GM21576 (cell line): Measurements from ENCODE around the gene CDH4.

Experiments
- ATAC-seq: cut with Tn5 transposase; IDR thresholded peaks from one replicate; pipeline ENCODE4 v1.9.1; 2021; ENCODE audit warnings: mild to moderate bottlenecking, moderate library complexity; ENCODE audit not compliant: unreplicated experiment

The CDH4 gene

DNA sequence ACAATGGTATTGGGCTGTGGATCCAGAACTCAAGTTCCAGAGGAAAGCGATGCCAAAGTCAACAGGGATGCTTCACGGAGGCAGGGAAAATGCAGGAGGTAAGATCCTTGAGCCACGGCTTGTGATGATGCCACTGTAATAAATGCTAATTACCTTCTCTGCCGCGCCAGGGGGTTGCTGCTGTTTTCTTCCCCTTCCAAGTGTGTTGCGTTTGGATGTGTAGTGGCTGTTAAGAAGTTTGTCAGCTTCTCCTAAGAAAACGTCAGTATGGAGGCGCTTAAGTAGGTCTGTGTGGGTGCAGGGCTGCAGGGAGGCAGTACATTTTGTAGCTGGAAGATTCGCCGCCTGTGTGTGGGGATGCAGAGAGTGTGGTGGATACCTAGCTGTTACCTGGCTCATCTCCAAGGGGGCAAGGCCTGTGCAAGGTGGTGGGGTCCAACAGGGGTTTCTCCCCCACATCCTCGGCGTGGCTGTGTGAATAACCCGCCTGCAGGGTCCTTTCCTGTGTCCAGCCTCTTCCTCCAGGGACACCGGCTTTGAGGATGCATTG, 318.7 kb downstream of the CDH4 start:
- ATAC-seq = no peak

DNA sequence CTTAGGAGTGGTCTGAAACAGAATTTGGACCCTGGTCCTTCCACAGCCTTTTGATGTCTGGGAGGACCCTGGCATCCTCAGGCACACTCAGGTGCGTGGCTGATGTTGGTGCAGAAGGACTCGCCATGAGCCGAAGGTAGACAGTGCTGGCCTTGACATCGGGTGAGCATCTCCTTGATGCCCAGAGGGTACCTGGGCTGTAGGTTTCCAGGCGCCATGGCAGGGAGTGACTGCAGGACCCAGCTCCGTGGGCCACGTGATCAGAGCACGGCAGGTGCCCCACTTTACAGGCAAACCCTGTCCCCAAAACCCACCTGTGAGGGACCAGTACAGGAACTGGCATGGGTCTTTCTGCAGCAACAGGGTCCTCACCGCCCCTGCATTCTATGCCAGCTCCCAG, 319.2 kb downstream of the CDH4 start:
- ATAC-seq = no peak

DNA sequence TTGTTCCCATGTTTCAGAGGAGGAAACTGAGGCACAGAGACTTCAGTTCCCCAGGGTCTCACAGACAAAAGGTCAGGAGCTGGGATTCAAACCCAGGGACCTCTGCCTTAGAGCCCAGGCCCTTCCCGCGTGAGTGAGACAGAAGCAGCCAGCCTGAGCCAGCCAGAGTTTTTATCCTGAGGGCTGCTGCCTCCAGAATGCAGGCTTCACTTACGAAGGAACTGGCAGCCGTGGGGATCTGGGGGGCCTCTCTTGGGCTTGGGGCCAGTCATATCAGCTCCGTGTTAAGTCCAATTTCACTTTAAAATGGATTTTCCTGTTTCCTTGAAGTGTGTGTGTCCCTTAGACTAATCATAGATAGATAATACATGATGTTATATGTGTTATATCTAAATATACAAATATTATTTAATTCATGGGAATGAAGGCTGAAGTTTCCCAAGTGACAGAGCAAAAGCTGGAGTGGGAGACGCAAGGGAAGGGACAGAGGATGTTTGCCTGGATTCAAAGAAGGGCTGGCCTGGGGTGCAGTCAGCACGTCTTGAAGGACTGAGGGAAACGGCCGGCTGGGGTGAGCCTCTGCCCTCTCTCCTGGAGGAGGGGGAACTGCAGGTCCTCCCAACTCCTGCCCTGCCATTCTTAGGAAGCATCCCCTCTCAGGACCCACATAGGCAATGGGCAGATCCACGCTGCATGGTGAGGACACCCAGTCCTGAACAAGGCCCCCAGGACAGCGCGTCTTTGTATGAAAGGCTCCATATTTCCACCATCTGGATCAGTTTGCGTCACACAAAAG, 320.1 kb downstream of the CDH4 start:
- no peak for ATAC-seq

DNA sequence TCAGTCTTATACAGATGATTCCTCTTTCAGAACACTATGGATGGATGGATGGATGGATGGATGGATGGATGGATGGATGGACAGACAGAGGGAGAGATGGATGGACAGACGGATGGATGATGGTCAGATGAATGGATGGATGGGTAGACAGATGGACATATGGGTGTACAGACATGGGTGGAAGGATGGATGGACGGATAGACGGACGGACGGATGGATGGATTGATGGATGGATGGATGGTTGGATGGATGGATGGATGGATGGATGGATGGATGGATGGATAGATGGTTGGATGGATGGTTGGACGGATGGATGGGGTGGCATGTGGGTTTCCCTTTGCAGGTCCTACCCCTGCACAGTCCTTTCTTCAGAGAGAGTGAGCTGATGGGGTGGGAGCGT, 320.7 kb downstream of the CDH4 start:
- no peak for ATAC-seq

DNA sequence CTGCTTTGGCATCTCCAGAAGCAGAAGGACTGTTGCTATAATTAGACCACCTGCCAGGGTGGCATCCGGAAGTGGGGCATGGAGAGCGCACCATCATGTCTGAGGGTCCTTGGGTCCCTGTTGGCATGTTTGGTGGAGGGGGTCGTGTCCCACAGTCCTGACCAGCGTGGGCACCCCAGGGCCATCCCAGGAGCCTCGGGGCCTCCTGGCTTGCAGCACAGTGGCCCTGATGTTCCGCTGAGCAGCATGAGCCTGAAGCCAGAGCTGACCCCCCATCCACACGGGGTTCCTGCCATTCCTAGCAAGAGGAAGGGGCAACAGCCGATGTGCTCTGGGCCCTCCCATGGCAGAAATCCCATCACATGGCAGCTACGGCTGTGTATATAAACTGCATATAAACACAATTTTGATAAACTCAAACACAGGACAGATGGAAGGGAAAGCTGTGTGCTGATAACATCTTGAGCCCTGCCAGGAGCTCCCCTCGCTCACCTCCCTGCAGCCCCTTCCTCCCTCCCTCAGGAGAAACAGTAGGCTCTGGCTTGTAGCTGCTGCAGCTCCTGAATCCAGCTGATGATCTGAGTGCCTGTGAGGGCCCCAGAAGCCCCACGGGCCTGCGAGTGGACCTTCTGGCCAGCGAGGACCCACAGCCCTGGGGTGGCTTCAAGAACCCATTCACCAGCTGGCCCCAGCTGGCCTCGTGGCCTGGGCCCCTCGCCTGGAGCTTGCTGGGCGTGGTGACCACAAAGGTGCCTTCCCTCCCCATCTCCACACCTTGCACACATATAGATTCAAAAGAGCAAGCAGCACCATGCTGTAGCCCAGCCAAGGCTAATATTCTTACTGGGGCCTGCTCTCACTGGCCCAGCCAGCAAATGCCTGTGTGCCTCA, 321.6 kb downstream of the CDH4 start:
- ATAC-seq = no peak

DNA sequence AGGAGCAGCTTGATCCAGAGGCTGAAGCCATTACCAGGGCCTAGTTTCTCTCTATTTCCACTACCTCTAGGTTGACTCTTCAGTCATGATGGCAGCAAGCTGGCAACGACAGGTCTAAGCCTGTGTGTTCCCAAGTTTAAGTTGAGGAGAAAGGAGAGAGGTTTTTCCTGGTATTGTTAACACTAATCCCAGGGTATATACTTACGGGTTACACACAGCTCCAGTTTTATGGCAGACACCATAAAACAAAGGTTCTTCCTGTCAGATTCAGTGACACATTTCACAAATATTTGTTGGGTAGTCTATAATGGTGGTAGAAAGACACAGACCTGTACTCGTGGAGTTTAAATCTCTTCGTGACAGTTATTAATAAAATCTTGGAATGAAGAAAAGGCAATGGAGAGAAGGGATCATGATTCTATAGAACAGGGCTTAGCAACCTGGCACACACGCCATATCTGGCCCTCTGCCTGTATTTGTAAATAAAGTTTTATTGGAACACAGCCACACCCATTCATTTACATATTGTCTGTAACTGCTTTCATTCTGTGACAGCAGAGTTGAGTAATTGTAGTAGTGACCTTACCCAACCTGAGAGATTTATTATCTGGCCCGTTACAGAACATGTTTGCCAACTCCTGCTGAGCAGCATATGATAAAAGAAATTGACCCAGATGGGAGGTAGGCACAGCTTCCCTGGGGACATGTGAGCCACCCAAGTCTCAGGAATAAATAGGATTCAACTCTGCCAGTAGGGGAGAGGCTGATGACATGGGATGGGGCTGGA, 323.3 kb downstream of the CDH4 start:
- no peak for ATAC-seq

DNA sequence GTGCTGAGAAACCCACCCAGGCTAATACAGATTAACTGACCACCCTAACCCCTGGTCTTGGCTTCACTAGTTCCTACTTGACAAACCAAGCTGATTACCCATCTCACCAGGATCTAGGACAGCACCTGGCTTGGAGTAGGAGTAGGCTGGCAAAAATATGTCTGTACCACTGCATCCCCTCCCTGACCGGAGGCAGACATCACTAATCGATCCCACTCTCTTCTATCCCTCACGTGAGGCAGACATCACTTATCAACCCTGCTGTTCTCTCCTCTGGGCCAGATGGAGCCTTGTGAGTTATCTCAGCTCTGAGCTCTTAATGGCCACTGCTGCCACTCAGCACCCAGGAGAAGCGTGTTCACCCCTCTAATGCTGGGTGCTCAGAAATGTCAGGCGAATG, 324.3 kb downstream of the CDH4 start:
- no peak for ATAC-seq

DNA sequence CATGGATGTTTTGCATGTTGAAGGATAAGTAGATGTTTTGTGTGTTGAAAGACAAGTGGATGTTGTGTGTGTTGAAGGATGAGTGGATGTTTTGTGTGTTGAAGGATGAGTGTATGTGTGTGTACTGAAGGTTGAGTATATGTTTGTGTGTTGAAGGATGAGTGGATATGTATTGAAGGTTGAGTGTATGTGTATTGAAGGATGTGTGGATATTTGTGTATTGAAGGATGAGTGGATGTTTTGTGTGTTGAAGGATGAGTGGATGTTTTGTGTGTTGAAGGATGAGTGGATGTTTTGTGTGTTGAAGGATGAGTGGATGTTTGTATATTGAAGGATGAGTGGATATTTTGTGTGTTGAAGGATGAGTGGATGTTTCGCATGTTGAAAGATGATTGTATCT, 325.0 kb downstream of the CDH4 start:
- ATAC-seq = no peak

DNA sequence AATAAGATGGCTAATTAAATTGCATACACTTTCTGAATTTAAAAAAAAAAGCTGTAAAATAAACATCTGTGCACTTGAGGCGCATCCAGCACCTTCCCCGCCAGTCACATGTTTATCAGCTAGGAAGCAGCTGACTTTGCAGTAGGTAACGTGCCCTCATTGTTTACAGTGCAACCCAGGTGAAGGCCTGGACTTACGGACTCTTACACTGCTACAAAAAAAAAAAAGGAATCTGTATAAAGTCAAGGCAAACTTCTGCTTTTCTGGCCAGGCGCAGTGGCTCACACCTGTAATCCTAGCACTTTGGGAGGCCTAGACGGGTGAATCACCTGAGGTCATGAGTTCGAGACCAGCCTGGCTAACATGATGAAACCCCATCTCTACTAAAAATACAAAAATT, 327.8 kb downstream of the CDH4 start:
- no peak for ATAC-seq

DNA sequence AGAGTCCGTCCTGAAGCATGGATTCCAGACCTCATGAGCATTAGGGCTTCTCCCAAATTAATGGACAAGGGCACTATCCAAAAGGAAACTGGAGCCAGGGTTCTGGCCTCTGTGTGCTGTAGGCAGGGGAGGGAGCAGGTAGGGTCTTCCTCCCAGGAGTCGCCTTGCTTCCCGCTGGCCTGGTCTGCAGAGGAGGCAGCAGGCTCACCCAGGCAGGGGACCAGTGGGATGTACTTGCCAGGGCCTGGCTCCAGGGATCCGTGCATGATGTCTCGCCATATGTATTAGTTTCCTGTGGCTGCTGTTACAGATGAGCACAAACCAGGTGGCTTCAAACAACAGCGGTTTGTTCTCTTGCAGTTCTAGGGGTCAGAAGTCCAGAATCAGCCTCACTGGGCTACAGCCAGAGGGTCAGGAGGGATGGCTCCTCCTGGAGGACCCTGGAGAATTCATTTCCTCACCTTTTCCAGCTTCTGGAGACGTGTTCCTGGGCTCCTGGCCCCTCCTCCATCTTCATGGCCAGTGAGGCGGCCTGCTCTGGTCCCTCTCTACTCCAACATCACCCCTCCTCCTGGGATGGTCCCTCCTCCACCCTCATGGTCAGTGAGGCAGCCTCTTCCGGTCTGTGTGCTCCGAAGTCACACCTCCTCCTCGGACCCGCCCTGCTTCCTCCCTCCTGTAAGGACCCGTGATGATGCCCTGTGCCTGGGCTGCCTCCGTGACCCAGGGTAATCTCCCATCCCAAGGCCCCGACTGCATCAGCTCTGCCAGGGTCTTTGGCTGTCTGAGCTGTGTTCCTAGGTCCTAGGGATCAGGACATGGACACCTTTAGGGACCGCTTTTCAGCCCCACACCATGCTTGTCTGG, 329.1 kb downstream of the CDH4 start:
- no peak for ATAC-seq

DNA sequence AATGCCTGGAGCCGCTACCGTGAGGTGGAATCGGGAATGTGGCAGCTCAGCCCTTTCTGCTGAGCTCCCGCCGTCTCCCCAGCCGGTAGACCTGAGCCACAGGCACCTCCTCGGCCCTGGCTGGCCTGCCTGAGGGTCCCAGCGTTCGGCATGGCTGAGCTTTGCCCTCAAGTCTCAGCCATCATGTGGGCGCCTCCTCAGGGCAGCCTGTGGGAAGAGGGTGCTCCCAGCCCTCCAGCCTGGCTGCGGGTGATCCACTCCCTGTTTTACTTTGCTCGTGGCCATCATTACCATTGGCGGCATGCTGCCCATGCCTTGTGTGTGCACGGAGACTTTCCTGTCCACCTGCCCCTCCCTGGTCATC, 329.7 kb downstream of the CDH4 start:
- ATAC-seq = no peak

DNA sequence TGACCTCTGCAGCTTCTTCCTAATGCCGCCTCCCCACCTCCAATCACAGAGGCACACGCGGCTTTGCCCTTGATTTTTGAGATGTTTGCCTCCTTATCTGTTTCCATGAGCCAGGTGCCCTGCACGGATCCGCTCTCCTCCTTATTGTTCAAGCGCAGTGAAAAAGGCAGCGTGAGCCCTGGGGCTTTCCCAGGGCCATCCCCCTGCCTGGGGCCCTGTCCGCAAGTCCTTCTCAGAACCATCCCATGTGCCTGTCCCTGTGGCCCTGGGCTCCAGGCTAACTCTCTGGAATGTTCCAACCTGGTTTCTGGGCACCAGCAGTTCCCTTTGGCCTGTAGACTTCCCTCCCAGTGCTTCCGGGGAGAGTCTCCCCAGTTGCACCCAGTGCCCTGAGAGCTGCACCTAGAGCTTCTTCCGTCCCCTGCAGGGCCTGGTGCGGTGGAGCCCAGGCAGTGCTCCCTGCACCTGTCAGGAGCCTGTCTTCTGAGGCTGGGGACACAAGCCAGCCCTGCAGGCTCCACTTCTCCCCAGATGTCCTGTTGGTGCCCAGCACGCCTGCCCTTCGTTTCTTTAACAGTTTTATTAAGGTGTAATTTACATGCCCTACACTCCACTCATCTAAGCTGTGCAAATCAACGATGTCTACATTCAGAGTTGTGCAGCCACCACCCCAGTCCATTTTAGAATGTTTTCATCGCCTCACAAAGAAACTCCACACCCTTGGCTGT, 330.3 kb downstream of the CDH4 start:
- no peak for ATAC-seq

DNA sequence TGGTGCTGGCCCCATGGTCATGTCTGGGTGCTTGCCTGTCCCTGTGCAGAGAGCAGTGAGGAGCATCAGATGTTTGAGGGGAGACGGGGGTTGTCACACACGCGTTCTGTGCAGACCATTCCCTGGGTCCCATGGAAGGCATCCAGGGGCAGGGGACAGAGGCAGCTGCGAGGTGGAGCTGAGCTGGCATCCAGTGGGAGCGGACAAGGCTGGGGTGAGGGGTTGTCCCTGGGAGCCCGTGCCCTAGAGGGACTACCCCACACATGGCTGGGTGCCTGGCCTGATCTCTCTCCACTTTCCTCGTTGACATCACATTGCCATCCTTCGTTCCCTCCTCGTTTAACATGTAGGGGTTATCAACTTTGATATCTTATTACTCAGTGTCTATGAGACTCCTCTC, 331.3 kb downstream of the CDH4 start:
- no peak for ATAC-seq

DNA sequence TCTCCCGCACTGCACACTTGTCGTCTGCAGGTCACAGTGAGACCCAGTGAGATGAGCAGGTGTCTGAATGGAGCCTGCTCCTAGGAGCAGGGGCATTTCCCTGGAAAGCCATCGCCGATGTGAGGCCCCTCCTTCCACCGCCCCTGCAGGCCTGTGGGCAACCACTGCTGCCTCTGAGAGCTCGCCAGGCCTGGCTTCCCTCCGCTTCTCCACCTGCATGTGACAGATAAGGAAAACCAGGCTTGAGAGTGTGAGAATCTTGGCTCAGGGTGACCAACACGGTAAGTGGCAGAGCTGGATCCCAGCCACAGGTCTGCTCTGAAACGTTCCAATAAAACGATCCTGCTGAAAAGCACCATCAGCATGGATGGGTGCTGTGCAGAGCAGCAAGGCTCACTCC, 332.8 kb downstream of the CDH4 start:
- no peak for ATAC-seq

DNA sequence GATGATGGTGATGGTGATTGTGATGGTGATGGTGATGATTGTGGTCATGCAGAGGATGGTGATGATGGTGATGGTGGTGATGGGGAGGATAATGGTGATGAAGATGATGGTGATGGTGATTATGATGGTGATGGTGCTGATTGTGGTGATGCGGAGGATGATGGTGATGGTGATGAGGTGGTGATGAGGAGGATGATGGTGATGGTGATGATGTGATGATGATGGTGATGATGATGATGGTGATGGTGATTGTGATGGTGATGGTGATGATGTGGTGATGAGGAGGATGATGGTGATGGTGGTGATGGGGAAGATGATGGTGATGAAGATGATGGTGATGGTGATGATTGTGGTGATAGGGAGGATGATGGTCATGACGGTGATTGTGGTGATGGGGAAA, 333.7 kb downstream of the CDH4 start:
- ATAC-seq = no peak

DNA sequence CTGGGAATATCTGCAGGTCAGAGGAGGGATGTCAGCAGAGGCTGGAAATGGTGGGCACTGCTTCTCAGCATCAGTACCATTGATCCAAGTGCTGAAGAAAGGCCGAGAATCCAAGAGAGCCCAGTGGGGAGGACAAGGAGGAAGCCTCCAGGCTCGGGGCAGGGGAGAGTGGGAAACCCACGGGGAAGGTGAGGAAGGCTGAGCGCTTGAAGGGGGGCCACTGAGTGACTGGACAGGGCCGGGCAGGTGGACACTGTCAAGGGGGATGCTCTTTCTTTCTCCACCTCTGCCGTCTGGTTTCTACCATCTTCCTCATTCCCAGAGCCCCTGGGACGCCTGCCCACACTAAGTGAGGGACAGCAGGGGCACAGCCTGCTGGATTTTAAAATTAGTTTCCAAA, 335.0 kb downstream of the CDH4 start:
- ATAC-seq = no peak

DNA sequence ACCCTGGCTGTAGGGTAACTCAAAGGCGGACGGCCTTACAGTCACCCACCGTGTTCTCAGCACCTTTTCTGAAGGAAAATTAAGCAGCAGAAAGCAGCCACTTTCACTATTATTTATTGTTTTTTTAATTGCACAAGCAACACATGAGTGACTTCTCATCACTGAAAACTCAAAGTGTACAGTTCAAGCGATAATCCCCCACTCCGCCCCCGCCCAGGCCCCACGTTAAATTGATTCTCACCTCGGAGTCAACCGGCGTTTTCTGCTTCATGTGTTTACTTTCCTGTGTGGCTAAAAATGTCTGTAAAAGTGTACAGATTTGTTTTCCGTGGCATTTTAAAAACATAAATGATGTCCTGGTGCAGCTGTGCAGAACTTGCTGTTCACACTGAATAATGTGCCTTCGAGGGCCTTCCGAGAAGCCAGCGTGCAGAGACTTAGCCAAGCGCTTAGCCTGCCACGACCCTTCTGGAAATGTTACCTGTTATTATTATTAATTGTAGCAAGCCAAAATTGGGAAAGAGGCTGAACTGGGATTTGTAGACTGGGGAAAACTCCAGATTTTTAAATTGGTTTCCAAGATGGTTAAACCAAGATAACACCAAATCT, 335.7 kb downstream of the CDH4 start:
- ATAC-seq = no peak

DNA sequence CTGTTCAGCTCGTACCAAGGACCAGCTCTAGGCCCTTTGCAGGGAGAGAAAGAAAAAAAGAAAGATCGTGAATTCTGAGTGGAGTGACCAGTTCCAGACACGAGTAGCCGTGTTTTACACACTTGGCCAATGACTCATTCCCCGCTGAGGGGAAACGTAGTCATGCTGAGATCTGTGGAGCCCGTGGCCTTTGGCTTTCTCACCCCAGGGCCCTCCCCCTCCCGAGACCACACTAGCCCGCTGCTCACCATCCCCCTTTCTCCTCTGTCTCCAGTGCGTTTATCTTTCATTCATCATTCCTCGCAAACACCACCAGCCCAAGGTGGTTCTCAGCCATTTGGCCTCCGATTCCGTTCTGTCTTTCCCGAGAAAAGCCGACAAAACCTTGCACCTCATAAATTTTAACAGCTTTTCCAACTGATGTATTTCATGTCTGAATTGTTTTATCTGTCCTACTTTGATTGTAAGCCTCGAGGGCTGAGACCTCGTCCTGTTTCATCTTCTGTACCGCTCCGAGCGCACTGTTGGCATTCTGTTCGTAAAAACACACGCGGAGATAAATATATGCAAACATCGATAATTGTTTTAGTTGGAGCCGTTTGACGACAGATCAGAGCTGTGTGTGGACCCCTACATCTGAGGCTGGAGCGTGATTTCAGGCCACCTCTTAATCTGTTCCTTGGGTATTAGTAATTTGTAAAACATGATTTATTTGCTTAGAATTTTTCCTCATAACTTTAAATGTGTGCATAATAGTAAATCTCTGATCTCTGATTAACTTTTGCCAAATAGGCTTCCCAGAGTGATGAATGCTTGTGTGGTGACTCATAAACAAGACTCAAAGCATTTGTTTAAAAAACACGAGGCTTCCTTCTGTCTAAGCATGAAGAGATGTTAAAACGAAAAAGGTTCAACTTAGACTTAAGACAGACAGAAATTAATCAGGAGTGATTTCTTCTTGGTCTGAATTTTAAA, 336.6 kb downstream of the CDH4 start:
- ATAC-seq = no peak
